HG03060 (cell line): ENCODE measurements around the gene OR10G8.

Experiments
- ATAC-seq: cut with Tn5 transposase; IDR thresholded peaks from one replicate; pipeline ENCODE4 v1.9.1; 2021; ENCODE audit warnings: low read depth, moderate number of reproducible peaks; ENCODE audit not compliant: unreplicated experiment

Gene OR10G8

GRCh38 chr11:124075841-124076651 is 49.4 kb downstream of the OR10G8 start:
- peak; percentile 50 for ATAC-seq

- no peak for ATAC-seq
Measured at GRCh38 chr11:124077266-124077665, 50.7 kb downstream of the OR10G8 start.

DNA sequence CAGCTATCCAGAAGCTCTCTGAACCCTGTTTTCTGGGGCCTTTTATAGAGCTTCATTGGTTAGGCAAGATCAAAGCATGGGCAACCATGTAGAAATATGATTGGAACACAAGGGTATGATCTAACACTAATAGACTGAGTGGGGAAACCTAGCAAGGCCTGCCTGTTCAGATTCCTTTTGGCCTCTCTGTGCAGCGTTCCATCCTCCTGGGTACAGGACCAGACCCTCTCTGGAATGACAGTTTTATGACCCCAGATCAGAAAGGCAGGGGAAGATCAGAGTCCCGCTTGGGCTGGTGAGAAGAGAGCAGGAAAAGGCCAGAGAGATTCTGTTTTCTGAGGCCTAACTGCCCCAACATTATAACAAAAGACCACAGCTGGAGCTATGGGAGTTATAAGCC is 52.0 kb downstream of the OR10G8 start:
- ATAC-seq, result no peak

DNA sequence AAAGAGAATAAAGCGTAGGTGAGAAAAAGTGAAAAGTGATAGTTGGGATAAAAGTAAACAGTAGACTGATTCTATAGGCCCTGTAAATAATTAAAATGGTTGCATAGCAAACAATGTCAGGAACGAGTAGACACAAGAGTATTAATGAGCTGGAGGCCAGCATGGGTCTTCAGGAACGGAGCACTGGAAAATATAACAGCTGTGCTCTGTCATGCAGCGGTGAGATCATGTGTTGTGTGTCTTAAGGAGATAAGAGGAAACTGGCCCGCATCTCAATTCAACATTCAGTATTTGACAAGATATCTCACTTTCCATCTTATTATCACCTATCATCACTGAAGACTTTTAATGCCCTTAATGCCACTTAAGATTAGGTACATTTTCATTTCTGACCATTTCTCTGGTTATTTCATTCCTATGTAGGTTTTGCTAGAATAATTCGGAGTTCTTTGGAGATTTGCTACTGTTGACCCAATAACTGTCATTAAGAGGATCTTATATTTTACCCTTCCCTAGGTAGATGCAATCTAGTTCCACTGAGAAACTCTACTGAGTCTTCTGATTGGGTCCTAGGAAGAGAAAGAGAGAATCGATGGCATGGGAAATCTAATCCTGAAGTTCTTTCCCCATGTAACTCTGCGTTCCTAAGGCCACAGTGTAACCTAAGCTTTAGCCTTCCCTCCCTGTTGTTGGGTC is 53.2 kb downstream of the OR10G8 start:
- no peak for ATAC-seq
